Activated T-helper 9 cell treated with anti-CD3 and anti-CD28 coated beads, Interleukin-2, amount 50 U/mL, for 16 hours (primary cell): Measurements from ENCODE around the gene C16orf46.

Source experiments
- DNase-seq: peaks from one replicate; pipeline ENCODE4 v3.0.0-alpha.2; 2020; ENCODE audit warnings: low read depth

The C16orf46 gene

DNA sequence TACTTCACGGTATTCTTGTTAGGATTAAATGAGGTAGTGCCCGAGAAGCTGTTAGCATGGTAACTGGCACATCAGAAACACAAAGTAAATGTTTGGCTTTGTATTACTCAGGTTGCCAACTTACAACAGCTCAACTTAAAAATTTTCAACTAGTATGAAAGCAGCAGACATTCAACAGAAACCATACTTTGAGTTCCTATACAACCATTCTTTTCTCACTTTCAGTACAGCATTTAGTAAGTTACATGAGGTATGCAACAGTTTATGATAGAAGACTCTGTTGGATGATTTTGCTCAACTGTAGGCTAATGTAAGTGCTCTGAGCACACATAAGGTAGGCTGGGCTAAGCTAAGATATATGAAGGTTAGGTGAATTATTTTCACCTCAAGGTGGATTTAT lies 62.4 kb downstream of the C16orf46 start:
- DNase-seq = no peak

DNA sequence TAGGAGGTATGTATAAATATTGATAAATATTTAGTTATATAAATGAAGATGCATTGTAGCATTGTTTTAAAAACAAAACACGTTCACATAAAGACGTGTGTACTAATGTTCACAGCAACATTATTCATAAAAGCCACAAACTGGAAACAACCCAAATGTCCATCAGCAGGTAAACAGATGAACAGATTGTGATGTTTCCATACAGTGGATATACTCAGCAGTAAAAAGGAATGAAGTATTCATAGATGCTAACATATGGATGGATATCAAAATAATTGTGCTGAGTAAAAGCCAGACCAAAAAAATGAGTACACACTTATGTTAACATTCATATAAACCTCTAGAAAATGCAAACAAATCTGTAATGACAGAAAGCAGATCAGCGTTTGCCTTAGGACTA lies 64.1 kb downstream of the C16orf46 start:
- no peak for DNase-seq
